Measurements from ENCODE around the gene KIAA0232. TPM values are rescaled to one million over a fixed set of nuclear protein-coding genes. Genes with fewer than 3 reads are reported as not detected.

The KIAA0232 gene
- polyA plus RNA-seq, 1 experiment, result 25.0 TPM

GRCh38 chr4:6775746-6776145 lies 6.8 kb upstream of the KIAA0232 start:
- H3K27ac ChIP-seq (ENCODE audit: low read depth, low read length), result no peak overlapping the region
- H3K9me3 ChIP-seq (ENCODE audit: control insufficient read depth, insufficient read depth, low read length), result no peaks in the 10 kb centered on the region
- H3K4me3 ChIP-seq (ENCODE audit: low read depth, low read length), result no peak overlapping the region
- no peak for TF ChIP-seq CTCF (IDR thresholded peaks at IDR 0.05; ENCODE audit: low read depth, low read length)
- no peak for DNase-seq (ENCODE audit: low read depth, low spot score)
- H3K27me3 ChIP-seq (ENCODE audit: control insufficient read depth, insufficient read depth, low read length), result peaks cover 18% of the 10 kb centered on the region
- POLR2A ChIA-PET, result no interaction called here
- CTCF ChIA-PET, result interaction anchor here (0.6 kb wide), 1 partner anchor 1037 kb away, joined by 3 read pairs; no protein-coding TSS in a partner anchor

GRCh38 chr4:6776920-6777635 lies 5.4 kb upstream of the KIAA0232 start:
- TF ChIP-seq CTCF (IDR thresholded peaks at IDR 0.05; ENCODE audit: low read depth, low read length), result no peak
- POLR2A ChIA-PET, result no interaction called here

GRCh38 chr4:6777636-6778281 lies 4.8 kb upstream of the KIAA0232 start:
- DNase-seq (ENCODE audit: low read depth, low spot score), result no peak
- no peak for TF ChIP-seq CTCF (IDR thresholded peaks at IDR 0.05; ENCODE audit: low read depth, low read length)
- peaks cover 14% of the 10 kb centered on the region for H3K27me3 ChIP-seq (ENCODE audit: control insufficient read depth, insufficient read depth, low read length)
- no peak overlapping the region for H3K27ac ChIP-seq (ENCODE audit: low read depth, low read length)
- H3K4me3 ChIP-seq (ENCODE audit: low read depth, low read length), result no peak overlapping the region
- H3K9me3 ChIP-seq (ENCODE audit: control insufficient read depth, insufficient read depth, low read length), result no peaks in the 10 kb centered on the region
- ChIA-PET CTCF (interaction anchor here (2.0 kb wide), 1 partner anchor 96 kb away, joined by 7 read pairs; no protein-coding TSS in a partner anchor), POLR2A (no interaction called here)

More at GRCh38 chr4:6776920-6777635, 5.4 kb upstream of the KIAA0232 start:
- Histone ChIP-seq H3K27ac (ENCODE audit: low read depth, low read length) (no peak overlapping the region), H3K27me3 (ENCODE audit: control insufficient read depth, insufficient read depth, low read length) (peaks cover 15% of the 10 kb centered on the region), H3K4me3 (ENCODE audit: low read depth, low read length) (no peak overlapping the region), H3K9me3 (ENCODE audit: control insufficient read depth, insufficient read depth, low read length) (no peaks in the 10 kb centered on the region)
- no peak for DNase-seq (ENCODE audit: low read depth, low spot score)
- CTCF ChIA-PET, result interaction anchor here (0.9 to 2.0 kb wide), 2 partner anchors 96 to 97 kb away, joined by 3 to 7 read pairs; no protein-coding TSS in a partner anchor

- no peaks in the 10 kb centered on the region for H3K9me3 ChIP-seq (ENCODE audit: control insufficient read depth, insufficient read depth, low read length)
- TF ChIP-seq CTCF (IDR thresholded peaks at IDR 0.05; ENCODE audit: low read depth, low read length), result no peak
- POLR2A ChIA-PET, result no interaction called here
- no peak overlapping the region for H3K27ac ChIP-seq (ENCODE audit: low read depth, low read length)
- peaks cover 11% of the 10 kb centered on the region for H3K27me3 ChIP-seq (ENCODE audit: control insufficient read depth, insufficient read depth, low read length)
- no peak for DNase-seq (ENCODE audit: low read depth, low spot score)
- no peak overlapping the region for H3K4me3 ChIP-seq (ENCODE audit: low read depth, low read length)
- CTCF ChIA-PET, result interaction anchor here (2.0 kb wide), 1 partner anchor 95 kb away, joined by 7 read pairs; no protein-coding TSS in a partner anchor
Measured at GRCh38 chr4:6778435-6778834, 4.1 kb upstream of the KIAA0232 start.
